Thoracic aorta (tissue), 2 donors: ENCODE data around the gene PARD6G. TPM values are rescaled to one million over a fixed set of nuclear protein-coding genes. Genes with fewer than 3 reads are reported as not detected.
"Not testable (repeated sequence)": the region's sequence is repeated elsewhere in the genome, so short reads cannot be mapped to it uniquely, and the experiment has no call there.

Experiments used
- ATAC-seq: fragments of 150-250 bp; one replicate; pipeline ENCODE4 v1.8.0; 2017; ENCODE audit warnings: low read depth; ENCODE audit not compliant: insufficient number of reproducible peaks, low FRiP score
- DNase-seq: peaks from one replicate; pipeline ENCODE4 v3.0.0-alpha.2; 2020; ENCODE audit warnings: low spot score
- H3K27ac ChIP-seq, 2 donors: fragments of 200-600 bp; sonication (generic); 1 replicate in 1 of 2; 2 replicates in 1 of 2; pipeline ENCODE4 v1.5.1; 2016; ENCODE audit warnings: mild to moderate bottlenecking in 2 of 2, moderate library complexity in 2 of 2
- H3K27me3 ChIP-seq: fragments of 200-600 bp; sonication (generic); replicated peaks from 2 replicates; pipeline ENCODE4 v1.6.0; 2016; ENCODE audit warnings: mild to moderate bottlenecking; ENCODE audit not compliant: insufficient read depth
- H3K36me3 ChIP-seq: fragments of 200-600 bp; sonication (generic); one replicate; pipeline ENCODE4 v1.5.1; 2016
- H3K4me1 ChIP-seq, 2 donors: fragments of 200-600 bp; sonication (generic); 1 replicate in 1 of 2; 2 replicates in 1 of 2; pipeline versions ENCODE4 v1.5.1 to v1.6.0; 2016; ENCODE audit warnings: low read depth in 2 of 2, mild to moderate bottlenecking in 1 of 2; ENCODE audit not compliant: control insufficient read depth in 1 of 2
- H3K4me3 ChIP-seq: fragments of 200-600 bp; sonication (generic); 2 replicates; pipeline ENCODE4 v1.5.1; 2016; ENCODE audit warnings: mild to moderate bottlenecking
- H3K9me3 ChIP-seq: fragments of 200-600 bp; sonication (generic); 2 replicates; pipeline ENCODE4 v1.5.1; 2016
- total RNA-seq, 2 donors: library from RNA; depleted of rRNA; stranded (reverse); fragments of >200 nt; gene quantifications; one replicate each; pipeline versions ENCODE4 v1.1.0 to v1.2.3, GENCODE V29; 2016
- TF ChIP-seq, protein P1 (sequence below): fragments of 200-600 bp; sonication (generic); IDR thresholded peaks from one replicate; pipeline ENCODE4 v1.5.1; 2019; ENCODE audit warnings: antibody characterized with exemption

Gene PARD6G
- total RNA-seq, 2 donors from 2014 or later = 3.0 to 4.8 TPM

DNA sequence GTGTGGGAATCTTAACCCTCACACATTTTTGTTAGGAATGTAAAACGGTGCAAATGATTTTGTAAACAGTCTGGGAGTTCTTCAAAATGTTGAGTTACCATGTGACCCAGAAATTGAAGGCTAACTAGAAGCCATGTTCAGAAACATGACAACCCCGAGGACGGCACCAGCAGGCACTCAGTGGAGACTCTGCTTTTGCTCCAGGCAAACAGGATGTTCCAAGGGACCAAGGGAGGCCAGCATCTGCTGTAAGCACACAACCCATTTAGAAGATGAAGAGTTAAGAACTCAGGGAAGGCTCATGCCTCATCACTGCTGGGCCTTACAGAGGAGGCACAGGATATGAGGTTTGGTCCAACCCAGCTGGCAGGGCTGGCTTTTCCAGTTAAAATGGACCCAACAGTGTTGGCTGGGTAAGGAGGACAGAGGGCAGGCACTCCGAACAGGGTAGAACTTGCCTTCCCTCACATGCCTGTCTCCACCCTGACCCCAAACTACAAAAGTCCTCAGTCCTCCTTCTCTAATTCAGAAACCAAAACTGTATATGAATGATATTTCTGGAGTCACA lies 23.6 kb downstream of the PARD6G start:
- no peaks in the 10 kb centered on the region for H3K36me3 ChIP-seq
- H3K4me1 ChIP-seq = no peaks in the 10 kb centered on the region
- H3K4me3 ChIP-seq = no peak overlapping the region
- no peaks in the 10 kb centered on the region for H3K9me3 ChIP-seq
- no peak for DNase-seq
- no peak for ATAC-seq
- H3K27ac ChIP-seq = no peak overlapping the region
- TF ChIP-seq, protein P1, sequence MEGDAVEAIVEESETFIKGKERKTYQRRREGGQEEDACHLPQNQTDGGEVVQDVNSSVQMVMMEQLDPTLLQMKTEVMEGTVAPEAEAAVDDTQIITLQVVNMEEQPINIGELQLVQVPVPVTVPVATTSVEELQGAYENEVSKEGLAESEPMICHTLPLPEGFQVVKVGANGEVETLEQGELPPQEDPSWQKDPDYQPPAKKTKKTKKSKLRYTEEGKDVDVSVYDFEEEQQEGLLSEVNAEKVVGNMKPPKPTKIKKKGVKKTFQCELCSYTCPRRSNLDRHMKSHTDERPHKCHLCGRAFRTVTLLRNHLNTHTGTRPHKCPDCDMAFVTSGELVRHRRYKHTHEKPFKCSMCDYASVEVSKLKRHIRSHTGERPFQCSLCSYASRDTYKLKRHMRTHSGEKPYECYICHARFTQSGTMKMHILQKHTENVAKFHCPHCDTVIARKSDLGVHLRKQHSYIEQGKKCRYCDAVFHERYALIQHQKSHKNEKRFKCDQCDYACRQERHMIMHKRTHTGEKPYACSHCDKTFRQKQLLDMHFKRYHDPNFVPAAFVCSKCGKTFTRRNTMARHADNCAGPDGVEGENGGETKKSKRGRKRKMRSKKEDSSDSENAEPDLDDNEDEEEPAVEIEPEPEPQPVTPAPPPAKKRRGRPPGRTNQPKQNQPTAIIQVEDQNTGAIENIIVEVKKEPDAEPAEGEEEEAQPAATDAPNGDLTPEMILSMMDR = no peak
- no peaks in the 10 kb centered on the region for H3K27me3 ChIP-seq

DNA sequence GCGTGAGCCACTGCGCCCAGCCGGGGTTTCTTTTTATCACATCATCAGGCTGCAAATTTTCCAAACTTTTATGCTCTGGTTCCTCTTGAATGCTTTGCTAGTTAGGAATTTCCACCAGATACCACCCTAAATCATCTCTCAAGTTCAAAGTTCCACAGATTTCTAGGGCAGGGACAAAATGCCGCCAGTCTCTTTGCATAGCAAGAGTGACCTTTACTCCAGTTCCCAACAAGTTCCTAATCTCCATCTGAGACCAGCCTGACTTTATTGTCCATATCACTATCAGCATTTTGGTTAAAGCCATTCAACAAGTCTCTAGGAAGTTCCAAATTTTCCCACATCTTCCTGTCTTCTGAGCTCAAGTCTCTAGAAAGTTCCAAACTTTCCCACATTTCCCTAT lies 27.8 kb downstream of the PARD6G start:
- H3K36me3 ChIP-seq, DNase-seq, ATAC-seq, H3K27ac ChIP-seq, H3K4me1 ChIP-seq, H3K4me3 ChIP-seq, H3K27me3 ChIP-seq, H3K9me3 ChIP-seq: not testable (repeated sequence)

DNA sequence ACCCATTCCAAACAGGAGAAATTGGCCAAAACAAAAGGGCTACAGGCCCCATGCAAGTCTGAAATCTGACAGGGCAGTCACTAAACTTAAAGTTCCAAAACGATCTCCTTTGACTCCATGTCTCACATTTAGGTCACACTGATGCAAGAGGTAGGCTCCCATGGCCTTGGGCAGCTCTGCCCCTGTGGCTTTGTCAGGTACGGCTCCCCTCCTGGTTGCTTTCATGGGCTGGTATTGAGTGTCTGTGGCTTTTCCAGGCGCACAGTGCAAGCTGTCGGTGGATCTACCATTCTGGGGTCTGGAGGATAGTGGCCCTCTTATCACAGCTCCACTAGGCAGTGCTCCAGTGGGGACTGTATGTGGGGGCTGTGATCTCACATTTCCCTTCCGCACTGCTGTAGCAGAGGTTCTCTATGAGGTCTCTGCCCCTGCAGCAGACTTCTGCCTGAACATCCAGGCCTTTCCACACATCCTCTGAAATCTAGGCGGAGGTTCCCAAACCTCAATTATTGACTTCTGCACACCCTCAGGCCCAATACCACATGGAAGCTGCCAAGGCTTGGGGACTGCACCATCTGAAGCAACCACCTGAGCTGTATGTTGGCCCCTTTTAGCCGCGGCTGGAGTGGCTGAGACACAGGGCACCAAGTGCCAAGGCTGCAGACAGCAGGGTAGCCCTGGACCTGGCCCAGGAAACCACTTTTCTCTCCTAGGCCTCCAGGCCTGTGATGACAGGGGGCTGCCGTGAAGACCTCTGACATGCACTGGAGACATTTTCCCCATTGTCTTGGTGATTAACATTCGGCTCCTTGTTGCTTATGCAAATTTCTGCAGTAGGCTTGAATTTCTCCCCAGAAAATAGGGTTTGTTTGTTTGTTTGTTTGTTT lies 28.7 kb downstream of the PARD6G start:
- H3K4me1 ChIP-seq = no peaks in the 10 kb centered on the region
- H3K4me3 ChIP-seq = no peak overlapping the region
- no peak for DNase-seq
- no peak overlapping the region for H3K27ac ChIP-seq
- no peak for ATAC-seq
- TF ChIP-seq, protein P1 = no peak
- no peaks in the 10 kb centered on the region for H3K36me3 ChIP-seq
- no peaks in the 10 kb centered on the region for H3K9me3 ChIP-seq
- H3K27me3 ChIP-seq = no peaks in the 10 kb centered on the region

DNA sequence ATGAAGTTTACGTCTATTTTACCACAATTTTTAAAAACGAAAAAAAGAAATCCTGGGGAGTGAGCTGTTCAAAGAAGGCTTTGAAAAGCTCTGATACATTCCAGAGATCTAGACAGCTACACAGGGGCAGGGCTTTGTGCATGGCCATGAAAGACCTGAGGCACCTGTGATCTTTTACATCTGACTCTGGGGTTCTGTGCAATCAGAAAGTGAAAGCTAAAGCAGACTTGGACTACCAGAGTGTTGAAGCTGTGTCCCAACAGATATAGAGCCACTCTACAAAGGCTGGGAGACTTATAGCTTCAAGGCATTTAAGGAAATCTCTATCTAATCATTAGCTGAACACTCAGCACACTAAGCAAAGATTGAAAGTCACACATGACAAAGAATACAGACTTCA lies 34.1 kb downstream of the PARD6G start:
- no peaks in the 10 kb centered on the region for H3K4me1 ChIP-seq
- ATAC-seq = no peak
- TF ChIP-seq, protein P1 = no peak

DNA sequence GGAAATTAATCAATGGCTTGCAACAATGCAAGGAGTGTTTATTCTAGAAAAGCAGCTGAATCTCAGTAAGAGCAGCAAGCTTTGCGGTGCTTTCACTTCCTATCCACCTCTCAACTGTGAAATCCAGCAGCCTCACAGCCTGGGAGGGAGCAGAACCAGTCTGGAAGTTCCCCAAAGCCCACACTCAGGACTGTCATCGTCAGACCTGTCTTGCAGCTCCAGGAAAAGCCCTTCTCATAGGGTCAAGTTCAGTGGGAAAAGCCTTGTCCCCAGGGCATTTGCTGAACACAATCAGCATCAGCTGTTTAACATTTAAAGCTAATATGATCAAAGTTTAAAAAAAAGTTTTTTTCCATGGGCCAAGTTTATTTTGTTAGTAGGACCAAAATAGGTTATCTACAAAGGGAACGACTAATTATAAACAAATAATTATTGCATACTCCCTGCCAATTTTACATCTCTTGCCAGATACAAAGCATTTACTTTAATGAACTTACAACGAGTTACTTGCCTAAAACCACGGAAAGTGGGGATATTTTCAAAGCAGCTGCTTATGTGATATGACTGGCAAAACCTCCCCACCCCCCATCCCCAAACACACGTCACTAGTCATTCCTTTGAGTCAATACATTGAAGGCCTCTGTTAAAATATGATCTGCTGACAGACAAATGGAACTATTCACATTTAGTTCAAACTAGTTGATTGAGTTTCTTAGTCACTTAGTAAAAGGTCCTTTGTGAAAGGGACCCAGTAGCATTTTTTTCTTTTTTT lies 36.8 kb downstream of the PARD6G start:
- no peak for DNase-seq
- Histone ChIP-seq H3K9me3 (no peaks in the 10 kb centered on the region), H3K4me3 (no peak overlapping the region), H3K4me1 (no peaks in the 10 kb centered on the region), H3K27me3 (no peaks in the 10 kb centered on the region), H3K27ac (no peak overlapping the region), H3K36me3 (no peaks in the 10 kb centered on the region)
- ATAC-seq = no peak
- TF ChIP-seq, protein P1 = no peak

More for the DNA sequence above, 34.1 kb downstream of the PARD6G start:
- no peaks in the 10 kb centered on the region for H3K27me3 ChIP-seq
- DNase-seq = no peak
- no peak overlapping the region for H3K27ac ChIP-seq
- H3K4me3 ChIP-seq = no peak overlapping the region
- H3K9me3 ChIP-seq = no peaks in the 10 kb centered on the region
- H3K36me3 ChIP-seq = no peaks in the 10 kb centered on the region
